IPS DF 19.7 (cell line): ENCODE results near the gene DZIP3.
"Not testable (repeated sequence)": the region's sequence is repeated elsewhere in the genome, so short reads cannot be mapped to it uniquely, and the experiment has no call there.

ENCODE experiments used
- DNase-seq: peaks from one replicate; pipeline ENCODE4 v3.0.0-alpha.2; 2013; ENCODE audit warnings: low read depth, low spot score

DZIP3 gene

DNA sequence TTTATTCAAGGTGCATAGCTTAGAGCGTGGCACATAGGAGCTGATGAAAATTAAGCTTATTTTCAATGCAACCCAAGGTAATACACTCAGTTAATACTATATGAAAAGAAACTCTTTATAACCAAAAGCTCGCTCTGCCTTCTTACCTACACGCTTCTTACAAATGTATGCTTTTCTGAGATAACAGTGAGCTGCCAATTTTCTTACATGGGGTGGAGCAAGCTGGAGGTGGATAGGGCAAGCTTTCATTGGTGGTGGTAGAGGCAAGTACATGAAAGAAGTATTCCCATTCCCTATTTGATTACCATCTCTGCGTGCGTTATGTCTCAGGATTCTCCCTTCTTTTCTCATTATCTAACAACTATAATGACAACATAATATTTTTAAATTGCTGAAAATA, 8.9 kb downstream of the DZIP3 start:
- no peak for DNase-seq

DNA sequence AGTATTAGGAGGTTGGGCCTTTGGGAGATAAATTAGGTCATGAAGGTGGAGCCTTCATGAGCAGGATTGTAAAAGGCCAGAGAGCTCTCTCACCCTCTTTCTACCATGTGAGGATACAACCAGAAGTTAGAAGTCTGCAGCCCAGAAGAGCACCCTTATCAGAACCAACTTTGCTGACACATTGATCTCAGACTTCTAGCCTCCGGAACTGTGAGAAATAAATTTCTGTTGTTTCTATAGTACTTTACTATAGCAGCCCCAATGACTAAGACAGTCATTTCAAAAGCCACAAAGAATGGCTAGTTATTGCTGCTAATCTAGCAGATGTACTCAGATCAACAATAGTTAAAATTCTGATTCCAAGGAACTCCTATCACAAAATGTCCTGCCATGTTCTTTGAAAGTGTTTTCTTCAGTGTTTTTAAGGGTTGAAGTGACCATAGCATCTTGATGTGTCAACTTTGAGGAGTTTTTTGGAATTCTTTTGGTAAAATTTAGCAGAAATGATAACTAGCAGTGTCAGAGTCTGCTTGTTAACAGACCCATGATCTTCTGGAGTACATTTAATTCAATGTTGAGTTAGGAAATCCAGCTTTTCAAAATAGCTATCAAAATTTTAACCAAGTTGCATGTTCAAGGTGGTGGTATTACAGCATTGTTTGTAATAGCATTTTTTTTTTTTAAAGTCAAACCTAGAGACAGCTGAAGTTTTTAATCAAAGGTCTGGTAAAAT, 10.3 kb downstream of the DZIP3 start:
- DNase-seq = no peak

DNA sequence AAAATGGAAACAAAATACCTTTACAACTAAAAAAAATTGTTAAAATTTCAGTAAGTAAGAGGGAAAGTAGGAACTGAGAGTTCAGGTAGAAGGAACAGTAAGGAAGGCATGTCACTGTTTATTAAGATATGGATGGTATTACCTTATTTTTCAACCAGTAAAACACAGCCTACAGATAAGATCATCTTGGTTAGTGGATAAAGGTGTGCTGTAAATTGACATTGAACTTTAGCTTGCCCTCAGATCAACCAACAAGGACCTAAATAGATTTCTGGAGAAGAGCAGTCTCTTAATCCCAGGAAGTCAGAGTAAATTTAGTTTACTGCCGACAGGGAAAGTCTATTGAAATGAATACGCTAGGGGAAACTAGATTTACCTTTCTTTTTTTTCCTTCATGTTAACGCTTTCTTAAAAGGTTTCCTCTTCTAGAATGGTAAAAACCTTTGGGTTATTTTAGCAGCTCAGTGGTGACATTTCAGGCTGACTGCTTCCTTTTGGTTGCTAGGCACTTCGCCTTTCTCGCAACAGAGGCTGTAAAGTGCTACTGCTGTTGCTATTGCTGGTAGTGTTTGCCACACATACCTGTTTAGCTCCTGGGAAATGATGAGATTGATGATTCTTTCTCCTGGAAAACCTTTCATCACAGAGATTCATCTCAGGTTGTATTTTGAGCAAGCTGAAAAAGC, 12.9 kb downstream of the DZIP3 start:
- no peak for DNase-seq

DNA sequence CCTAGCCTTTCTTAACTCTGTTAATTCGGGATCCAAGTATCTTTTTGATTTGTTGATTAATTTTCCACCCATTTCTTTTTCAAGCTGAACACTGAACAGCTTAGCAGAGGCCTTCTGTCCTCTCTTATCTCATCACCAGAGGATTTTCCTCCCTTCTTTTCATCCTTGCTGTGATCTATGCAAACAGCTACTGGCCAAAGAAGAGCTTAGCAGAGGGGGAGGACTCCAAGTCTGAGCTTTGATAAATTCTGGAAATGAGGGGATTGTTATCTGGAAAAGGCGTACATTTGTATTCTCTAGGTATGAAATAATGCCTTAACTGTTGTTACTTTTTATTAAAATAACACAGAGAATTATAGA, 13.4 kb downstream of the DZIP3 start:
- no peak for DNase-seq

DNA sequence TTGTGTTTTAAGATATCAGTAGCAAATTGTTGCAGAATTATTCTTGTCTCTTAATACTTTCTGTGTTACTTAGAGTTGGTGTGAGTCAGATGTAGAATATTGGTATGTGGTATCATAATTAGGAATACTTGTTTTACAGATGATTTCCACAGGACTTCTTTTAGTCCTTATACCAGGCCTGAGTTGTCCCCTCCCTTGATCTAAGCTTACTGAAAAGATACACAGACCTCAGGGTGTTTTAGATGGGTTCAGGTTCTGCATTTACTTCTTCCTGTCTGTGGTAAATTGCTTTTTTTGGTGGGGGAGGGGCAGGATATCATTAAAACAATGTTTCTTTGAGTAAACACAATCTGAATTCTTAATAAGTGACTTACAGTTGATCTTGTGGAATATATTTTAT, 14.2 kb downstream of the DZIP3 start:
- DNase-seq = no peak

DNA sequence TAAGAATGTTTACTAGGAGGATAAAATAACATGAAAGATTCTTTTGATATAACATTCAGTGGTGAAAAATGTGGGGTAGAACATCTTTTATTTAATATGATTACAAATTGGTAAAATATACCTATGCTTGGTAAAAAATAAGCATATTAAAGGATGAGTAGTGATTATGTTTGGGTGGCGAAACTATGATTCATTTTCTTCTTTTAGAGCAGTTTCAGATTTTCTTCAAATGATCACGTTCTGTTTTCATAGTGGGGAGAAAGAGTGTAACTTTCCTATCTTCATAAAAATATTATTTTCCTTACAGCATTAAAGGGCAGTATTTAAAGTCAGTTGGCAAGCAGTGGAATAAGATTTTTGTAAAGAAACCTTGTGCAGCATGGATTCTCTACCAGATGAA, 15.5 kb downstream of the DZIP3 start:
- DNase-seq = no peak

DNA sequence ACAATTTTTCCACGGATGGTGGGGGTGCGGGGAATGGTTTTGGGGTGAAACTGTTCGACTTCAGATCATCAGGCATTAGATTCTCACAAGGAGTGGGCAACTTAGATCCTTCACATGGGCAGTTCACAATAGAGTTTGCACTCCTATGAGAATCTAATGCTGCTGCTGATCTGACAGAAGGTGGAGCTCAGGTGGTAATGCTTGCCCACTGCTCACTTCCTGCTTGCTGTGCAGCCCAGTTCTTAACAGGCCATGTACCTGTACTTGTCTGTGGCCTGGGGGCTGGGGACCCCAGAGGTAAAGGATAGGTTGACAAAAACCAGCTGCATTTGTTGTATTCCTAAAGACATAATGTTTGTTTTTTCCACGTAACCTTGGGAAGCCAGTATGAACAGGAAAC, 16.0 kb downstream of the DZIP3 start:
- DNase-seq = no peak

DNA sequence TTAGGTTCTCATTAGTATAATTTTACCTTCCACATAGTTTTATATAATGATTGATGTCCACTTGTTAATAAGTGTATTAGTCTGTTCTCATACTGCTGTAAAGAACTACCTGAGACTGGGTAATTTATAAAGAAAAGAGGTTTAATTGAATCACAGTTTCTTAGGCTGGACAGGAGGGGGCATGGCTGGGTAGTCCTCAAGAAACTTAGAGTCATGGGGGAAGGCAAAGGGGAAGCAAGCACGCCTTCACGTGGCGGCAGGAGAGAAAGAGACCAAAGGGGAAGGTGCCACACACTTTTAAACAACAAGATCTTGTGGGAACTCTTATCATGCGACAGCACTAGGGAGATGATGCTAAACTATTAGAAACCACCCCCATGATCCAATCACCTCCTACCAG, 19.2 kb downstream of the DZIP3 start:
- DNase-seq = peak; percentile 17

DNA sequence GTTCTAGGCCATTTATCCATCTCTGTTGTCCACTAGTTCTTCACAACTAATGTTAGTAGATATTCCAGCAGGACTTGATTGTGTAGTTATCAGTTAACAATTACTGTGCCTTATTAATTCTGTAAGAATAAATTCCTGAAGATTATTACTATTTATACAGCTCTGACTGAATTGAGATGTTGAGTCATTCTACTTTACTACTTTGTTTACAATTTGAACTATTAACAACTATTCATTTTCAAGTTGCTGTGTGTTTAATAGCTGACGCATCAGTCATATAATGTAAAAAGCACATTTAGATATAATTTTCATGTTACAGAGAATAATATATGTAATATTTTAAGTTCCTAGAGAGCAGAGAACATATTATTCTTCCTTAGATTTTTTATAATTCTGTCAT, 21.1 kb downstream of the DZIP3 start:
- no peak for DNase-seq

DNA sequence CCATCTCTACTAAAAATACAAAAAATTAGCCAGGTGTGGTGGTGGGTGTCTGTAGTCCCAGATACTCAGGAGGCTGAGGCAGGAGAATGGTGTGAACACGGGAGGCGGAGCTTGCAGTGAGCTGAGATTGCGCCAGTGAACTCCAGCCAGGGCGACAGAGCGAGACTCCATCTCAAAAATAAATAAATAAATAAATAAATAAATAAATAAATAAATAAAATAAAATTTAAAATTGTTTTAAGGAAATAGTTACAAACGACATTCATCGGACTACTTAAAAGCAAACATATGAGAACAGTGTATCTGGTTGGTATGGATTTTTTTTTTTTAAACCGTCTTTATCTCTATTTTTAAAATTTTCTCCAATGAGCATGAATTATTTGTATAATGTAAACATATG, 26.6 kb downstream of the DZIP3 start:
- not testable (repeated sequence) for DNase-seq

DNA sequence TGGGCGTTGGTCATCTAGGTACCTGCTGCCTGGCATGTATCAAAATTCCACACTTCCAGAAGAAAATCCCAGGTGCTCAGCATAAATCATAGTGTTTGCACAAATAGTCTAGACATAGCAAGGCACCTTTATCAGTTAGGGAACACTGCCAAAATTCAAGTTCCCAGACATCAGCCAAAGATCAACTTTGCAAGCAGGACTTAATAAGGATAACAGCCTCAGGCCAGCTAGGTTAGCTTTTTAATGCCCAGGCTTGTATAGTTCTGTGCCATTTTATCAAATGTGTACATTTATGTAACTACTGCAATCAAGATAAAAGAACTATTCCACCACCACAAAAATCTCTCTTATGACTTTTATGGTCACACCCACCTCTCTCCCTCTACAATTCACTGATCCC, 30.7 kb downstream of the DZIP3 start:
- no peak for DNase-seq

DNA sequence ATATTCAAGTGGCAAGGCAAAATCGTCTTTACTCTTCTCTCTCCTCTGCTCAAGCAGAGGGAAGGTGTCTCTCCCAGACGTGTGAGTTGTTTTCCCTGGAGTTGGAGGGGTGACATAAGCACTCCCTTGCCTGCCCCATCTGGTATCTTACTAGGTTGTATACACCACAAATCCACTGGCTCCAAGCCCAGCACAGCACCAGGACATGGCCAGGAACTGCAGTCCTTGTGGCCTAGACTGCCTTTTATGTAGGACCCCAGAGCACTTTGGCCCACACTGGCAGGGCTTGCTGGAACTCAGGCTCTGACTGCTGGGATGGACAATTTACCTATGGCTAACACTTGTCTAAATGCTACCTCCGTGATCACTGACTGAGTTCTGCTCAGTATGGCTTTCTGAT, 34.0 kb downstream of the DZIP3 start:
- DNase-seq = no peak

DNA sequence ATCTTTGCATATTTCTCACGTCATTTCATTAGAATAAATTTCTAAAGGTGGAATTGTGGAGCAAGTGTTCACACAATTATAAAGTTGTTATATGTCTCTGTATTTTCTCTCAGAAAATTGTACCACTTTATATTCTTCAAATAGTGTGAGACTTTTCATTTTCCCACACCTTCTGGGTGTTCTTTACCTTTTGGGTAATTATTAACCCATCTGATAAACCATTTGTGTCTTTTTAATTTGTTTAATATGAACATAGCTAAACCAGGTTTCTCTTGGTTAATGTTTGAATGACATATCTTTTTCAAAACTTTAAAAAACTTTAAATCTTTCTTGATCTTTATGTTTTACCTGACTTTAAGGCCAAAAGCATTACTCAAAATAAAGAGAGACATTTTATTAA, 40.5 kb downstream of the DZIP3 start:
- DNase-seq = no peak

DNA sequence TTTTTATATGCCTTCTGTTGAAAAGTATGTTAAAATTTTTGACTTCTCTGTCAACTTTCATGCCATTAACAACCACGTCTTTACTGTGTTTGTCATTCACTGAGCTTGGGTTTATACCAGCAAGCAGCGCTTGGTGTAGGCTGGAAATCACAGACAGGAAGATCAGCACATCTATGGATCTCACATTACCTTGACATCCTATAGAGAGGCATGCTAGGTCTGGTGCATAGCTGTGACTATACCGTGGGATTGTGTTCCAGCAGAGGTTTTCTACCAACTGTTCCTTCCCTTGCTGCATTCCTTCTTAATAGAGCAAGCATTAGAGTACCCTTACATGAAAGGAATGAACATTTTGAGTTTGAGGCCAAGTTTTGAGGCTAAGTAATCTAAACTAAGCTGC, 53.0 kb downstream of the DZIP3 start:
- DNase-seq = no peak

DNA sequence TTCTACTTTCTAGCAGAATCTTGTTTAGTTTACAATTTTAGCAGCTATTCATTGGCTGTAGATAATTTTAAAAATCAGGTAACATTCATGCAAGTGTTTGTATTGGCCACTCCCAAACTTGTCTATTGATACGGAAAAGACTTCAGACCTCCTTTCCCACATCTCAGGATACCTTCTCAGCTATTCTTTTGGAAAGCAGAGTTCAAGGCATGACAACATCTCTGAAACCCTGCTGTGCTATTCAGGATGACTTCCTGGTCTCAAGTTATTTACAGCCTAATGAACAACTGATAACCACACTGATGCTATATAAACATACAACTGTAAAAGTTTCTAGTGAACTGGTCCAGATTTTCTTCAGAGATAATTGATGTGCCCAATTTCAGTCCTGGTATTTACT, 55.8 kb downstream of the DZIP3 start:
- DNase-seq = no peak

DNA sequence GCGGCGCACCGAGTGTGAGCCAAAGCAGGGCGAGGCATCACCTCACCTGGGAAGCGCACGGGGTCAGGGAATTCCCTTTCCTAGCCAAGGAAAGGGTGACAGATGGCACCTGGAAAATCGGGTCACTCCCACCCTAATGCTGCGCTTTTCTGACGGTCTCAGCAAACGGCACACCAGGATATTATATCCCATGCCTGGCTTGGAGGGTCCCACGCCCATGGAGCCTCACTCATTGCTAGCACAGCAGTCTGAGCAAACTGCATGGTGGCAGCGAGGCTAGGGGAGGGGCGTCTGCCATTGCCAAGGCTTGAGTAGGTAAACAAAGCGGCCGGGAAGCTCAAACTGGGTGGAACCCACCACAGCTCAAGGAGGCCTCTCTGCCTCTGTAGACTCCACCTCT, 66.1 kb downstream of the DZIP3 start:
- not testable (repeated sequence) for DNase-seq

DNA sequence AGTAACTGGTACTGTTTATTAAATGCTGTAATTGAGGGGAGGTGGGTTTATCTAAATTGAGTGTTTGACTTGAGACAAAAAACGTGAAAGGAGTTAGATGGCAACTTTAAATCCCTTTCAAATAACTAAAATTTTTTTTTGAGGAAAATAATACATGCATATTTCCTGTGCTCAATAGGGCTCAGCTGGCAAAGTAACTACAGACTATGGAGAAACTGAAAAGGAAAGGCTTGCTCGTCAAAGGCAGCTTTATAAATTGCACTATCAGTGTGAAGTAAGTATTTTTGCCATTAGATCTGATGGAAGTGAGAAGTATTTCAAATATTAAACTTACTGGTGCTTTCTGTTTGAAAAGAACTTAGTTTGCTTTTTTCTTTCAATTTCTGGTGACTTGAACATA, 72.2 kb downstream of the DZIP3 start:
- DNase-seq = no peak

DNA sequence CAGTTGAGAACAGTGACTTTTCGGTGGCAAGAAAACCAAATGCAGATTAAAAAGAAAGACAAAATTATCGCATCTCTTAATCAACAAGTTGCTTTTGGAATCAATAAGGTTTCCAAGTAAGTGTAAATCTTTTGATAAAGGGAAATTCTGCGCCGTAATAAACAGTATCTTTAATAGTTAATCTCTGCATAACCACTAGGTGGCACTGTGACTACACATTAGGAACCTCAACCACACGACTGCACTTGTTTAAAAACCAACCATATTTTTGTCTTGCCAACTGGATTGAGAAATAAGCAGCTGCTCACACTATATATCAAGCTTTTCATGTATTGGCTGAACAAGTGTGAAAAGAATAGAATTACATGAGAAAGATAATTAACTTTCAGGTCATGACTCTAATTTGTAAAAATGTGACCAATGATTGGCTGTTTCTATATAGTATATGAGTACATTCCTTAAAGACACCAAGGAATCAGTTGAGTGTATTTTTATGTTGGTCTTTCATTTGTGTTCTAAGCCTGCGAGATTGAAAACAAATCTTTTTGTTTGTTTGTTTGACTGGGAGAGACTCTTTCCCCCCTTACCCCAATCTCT, 72.7 kb downstream of the DZIP3 start:
- no peak for DNase-seq

DNA sequence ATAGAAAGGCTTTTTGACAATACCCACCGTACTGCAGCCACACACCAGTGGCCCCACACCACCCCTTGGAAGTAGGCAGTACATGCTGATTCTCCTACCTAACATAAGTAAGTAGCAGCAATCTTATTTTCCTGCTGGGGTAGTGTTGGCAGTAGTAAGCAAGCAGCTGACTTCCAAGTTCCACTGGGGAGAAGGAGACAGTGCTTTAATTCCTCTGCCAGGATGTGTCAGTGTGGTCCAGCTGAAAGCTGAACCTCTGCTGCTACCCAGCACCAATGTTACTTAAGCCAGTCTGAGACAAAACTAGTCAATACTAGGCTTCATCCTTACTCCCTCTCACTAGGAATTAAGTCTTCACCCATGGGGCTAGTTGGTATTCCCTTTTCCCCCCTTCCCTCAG, 74.7 kb downstream of the DZIP3 start:
- DNase-seq = no peak

DNA sequence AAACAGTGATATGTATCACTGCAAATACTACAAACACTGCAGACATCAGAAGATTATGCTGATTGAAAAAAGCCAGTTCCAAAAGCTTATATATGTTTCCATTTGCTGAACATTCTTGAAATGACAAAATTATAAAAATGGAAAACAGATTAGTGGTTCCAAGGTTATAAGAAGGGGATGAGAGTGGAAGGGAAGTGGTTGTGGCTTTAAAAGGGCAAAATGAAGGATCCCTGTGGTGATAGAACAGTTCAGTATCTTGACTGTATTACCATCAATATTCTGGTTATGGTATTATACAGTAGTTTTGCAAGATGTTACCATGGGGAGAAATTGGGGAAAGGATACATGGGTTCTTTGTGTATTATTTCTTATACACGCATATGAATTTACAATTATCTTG, 77.8 kb downstream of the DZIP3 start:
- DNase-seq = no peak

DNA sequence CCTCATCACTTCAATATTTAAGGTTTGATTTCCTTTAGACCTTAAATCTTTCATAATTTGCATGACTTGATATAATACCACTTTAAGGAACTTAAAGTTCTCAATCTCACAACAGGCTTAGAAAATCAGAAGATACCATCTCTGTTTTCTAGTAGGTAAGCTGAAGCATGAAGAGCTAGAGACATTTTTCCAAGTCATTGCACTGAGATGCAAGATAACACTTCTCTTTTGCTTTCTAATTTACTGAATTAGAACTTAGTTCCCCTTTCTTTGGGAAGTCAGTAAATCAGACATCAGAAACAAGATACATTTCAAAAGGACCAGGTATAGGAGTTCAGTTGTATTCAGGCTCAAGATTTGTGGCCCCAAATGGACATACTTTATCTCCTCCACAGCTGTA, 79.7 kb downstream of the DZIP3 start:
- no peak for DNase-seq

DNA sequence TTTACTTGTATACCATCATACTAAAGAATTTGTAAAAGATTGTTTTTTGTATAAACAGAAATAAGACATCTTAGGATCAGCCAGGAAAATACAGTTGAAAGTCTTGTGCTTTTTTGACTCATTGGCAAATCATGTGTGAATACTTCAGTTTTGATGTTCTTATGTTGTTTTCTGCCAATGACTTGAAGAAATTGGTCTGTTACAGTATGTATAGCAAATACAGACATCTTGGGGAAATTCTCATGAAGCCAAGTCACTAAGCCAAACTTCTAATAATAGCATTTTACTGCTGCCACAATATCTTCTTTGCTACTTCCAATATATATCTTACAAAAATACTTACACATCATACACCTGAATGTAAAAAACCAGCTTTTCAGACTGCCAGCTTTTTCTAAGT, 83.2 kb downstream of the DZIP3 start:
- no peak for DNase-seq

DNA sequence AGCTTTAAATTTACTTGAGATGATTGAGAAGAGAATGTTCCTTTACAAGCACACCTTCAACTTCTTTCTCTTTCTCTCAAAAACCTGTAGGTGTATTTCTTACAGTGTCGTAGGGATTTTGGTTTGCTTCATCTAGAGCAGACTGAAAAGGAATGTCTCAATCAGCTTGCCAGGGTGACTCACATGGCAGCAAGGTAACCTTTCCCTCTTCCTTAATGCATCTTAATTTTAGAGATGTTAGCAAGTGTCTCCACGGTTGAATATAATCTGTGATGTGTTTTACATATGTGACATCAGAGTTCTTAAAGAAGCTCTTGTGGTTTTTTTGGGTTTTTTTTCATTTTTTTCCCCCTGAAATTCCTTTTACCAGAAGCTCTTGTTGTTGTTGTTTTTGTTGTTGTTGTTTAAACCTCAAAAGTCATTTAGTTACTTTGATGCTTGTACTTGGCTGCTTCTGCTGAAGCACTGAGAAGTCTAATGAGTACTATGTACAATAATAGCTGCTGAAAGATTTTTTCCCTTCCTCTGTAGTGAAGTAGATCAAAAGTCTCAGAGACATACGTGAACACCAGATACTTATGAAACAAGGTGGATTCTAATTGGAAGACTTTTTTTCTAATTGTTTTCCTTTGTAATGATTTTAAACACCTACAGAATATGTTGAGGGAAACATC, 84.6 kb downstream of the DZIP3 start:
- DNase-seq = no peak
